Neural progenitor cell (in vitro differentiated cells): ENCODE measurements around the gene LIPT2.

Experiments
- EZH2 ChIP-seq: fragments of 200-600 bp; sonication (generic); IDR thresholded peaks from 2 replicates; pipeline ENCODE4 v1.6.1; 2017; ENCODE audit warnings: antibody characterized with exemption, mild to moderate bottlenecking, moderate library complexity
- EZH2phosphoT487 ChIP-seq: fragments of 200-600 bp; sonication (generic); IDR thresholded peaks from 2 replicates; pipeline ENCODE4 v1.6.1; 2017; ENCODE audit warnings: antibody characterized with exemption
- TF ChIP-seq, protein P1 (sequence below): fragments of 200-600 bp; sonication (generic); IDR thresholded peaks from 2 replicates; pipeline ENCODE4 v1.5.1; 2017; ENCODE audit warnings: antibody characterized with exemption, mild to moderate bottlenecking

DNA sequence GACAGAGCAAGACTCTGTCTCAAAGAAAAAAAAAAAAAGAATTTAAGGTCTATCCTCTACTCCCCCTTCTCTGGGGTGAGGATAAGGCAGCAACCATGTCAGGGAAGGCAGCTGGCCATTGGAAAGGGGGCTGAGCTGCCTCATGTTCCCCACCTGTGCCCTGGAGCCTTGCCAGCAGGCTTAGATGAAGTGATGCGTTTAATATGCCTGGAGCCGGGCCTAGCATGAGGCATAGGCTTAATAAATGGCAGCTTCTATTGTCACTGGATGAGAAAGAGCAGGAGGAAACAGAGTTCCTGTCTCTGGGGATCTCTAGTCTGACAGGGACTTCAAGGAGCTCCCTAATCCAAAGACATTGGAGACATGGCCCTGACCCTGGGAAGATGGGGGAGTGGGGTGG, 23.0 kb downstream of the LIPT2 start:
- TF ChIP-seq, protein P1, sequence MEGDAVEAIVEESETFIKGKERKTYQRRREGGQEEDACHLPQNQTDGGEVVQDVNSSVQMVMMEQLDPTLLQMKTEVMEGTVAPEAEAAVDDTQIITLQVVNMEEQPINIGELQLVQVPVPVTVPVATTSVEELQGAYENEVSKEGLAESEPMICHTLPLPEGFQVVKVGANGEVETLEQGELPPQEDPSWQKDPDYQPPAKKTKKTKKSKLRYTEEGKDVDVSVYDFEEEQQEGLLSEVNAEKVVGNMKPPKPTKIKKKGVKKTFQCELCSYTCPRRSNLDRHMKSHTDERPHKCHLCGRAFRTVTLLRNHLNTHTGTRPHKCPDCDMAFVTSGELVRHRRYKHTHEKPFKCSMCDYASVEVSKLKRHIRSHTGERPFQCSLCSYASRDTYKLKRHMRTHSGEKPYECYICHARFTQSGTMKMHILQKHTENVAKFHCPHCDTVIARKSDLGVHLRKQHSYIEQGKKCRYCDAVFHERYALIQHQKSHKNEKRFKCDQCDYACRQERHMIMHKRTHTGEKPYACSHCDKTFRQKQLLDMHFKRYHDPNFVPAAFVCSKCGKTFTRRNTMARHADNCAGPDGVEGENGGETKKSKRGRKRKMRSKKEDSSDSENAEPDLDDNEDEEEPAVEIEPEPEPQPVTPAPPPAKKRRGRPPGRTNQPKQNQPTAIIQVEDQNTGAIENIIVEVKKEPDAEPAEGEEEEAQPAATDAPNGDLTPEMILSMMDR, result no peak
- TF ChIP-seq EZH2 (no peak), EZH2phosphoT487 (no peak)
